ENCODE results near the gene CPNE4.

- TF ChIP-seq, protein P1, sequence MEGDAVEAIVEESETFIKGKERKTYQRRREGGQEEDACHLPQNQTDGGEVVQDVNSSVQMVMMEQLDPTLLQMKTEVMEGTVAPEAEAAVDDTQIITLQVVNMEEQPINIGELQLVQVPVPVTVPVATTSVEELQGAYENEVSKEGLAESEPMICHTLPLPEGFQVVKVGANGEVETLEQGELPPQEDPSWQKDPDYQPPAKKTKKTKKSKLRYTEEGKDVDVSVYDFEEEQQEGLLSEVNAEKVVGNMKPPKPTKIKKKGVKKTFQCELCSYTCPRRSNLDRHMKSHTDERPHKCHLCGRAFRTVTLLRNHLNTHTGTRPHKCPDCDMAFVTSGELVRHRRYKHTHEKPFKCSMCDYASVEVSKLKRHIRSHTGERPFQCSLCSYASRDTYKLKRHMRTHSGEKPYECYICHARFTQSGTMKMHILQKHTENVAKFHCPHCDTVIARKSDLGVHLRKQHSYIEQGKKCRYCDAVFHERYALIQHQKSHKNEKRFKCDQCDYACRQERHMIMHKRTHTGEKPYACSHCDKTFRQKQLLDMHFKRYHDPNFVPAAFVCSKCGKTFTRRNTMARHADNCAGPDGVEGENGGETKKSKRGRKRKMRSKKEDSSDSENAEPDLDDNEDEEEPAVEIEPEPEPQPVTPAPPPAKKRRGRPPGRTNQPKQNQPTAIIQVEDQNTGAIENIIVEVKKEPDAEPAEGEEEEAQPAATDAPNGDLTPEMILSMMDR (conservative IDR thresholded peaks at IDR 0.05): no peak
- no peak for TF ChIP-seq ZFX (IDR thresholded peaks at IDR 0.05)
Measured at GRCh38 chr3:131714585-131715220, 320.1 kb downstream of the CPNE4 start.
